HCT116 (cell line): ENCODE measurements around the gene TBCD. TPM values are rescaled to one million over a fixed set of nuclear protein-coding genes. Genes with fewer than 3 reads are reported as not detected.

Experiments used
- ATAC-seq: fragments of 200-7000 bp; cut with Tn5 transposase; 2 replicates; pipeline ENCODE4 v1.9.1; 2020; ENCODE audit warnings: mild to moderate bottlenecking, moderate library complexity
- BruUV-seq: library from RNA; stranded (reverse); fragments of 400-500 nt; replicated peaks from 2 replicates; lab custom pipeline; 2021; lab: Mats Ljungman, UMichigan
- CTCF ChIA-PET: fragments of 300-600 bp; sonication (Branson Sonifier 250); formaldehyde crosslinking; loops from one replicate; lab custom pipeline; 2021; ENCODE audit warnings: antibody characterized with exemption; lab: Charles Lee
- POLR2A ChIA-PET: fragments of 300-600, 350-600 bp; sonication (Branson Sonifier 250); formaldehyde crosslinking; loops from one replicate; lab custom pipeline; 2021; ENCODE audit warnings: antibody characterized with exemption; lab: Charles Lee
- RAD21 ChIA-PET, 2 experiments: fragments of 300-600 bp; sonication (Branson Sonifier 250); formaldehyde crosslinking; loops; one replicate each; lab custom pipeline; 2023; ENCODE audit warnings: low total read pairs in 2 of 2; ENCODE audit not compliant: uncharacterized antibody in 2 of 2, unreplicated experiment in 2 of 2, low non-redundant PET in 1 of 2; lab: Charles Lee
- DNase-seq: peaks from one replicate; pipeline ENCODE4 v3.0.0-alpha.2; 2010; ENCODE audit warnings: low read depth, low spot score
- H2AFZ ChIP-seq: fragments of 200-600 bp; shearing (Covaris generic), sonication (generic); 2 replicates; pipeline ENCODE4 v1.6.1; 2017; ENCODE audit warnings: low read depth, mixed run types, mixed read lengths, antibody characterized with exemption, low read length; ENCODE audit not compliant: poor library complexity, severe bottlenecking
- H3K27ac ChIP-seq: 2 replicates; pipeline ENCODE4 v1.5.1; 2012; ENCODE audit warnings: low read depth, low read length
- H3K27me3 ChIP-seq: fragments of 200-600 bp; sonication (generic); 2 replicates; pipeline ENCODE4 v1.6.1; 2016; ENCODE audit warnings: mixed run types, low read length, mixed read lengths; ENCODE audit not compliant: insufficient read depth
- H3K36me3 ChIP-seq, 2 experiments: fragments of 200-500 bp in 1 of 2; fragments of 200-600 bp in 1 of 2; sonication (Bioruptor generic) in 1 of 2; sonication (generic) in 1 of 2; 2 replicates each; pipeline versions ENCODE4 v1.5.1 to v1.6.1; 2014 to 2016; ENCODE audit warnings: low read length in 2 of 2, inconsistent platforms in 1 of 2, mixed read lengths in 1 of 2, mixed run types in 1 of 2; ENCODE audit not compliant: insufficient read depth in 2 of 2, control insufficient read depth in 1 of 2
- H3K4me1 ChIP-seq, 2 experiments: fragments of 200-600 bp in 1 of 2; sonication (generic) in 1 of 2; 2 replicates each; pipeline versions ENCODE4 v1.5.1 to v1.6.1; 2012 to 2017; ENCODE audit warnings: low read length in 2 of 2, inconsistent platforms in 1 of 2, mild to moderate bottlenecking in 1 of 2, mixed read lengths in 1 of 2, mixed run types in 1 of 2, moderate library complexity in 1 of 2; ENCODE audit not compliant: insufficient read depth in 2 of 2, control insufficient read depth in 1 of 2
- H3K4me2 ChIP-seq: fragments of 200-600 bp; sonication (generic); 2 replicates; pipeline ENCODE4 v1.6.1; 2017; ENCODE audit warnings: mixed run types, low read length, mixed read lengths
- H3K4me3 ChIP-seq, 2 experiments: fragments of 200-600 bp in 1 of 2; sonication (generic) in 1 of 2; replicated peaks in 1 of 2; 2 replicates each; pipeline ENCODE4 v1.5.1; 2011 to 2016; ENCODE audit warnings: low read length in 2 of 2, control low read depth in 1 of 2, low read depth in 1 of 2, mild to moderate bottlenecking in 1 of 2, mixed read lengths in 1 of 2, mixed run types in 1 of 2
- H3K79me2 ChIP-seq: fragments of 200-600 bp; sonication (generic); 2 replicates; pipeline ENCODE4 v1.6.1; 2017; ENCODE audit warnings: mild to moderate bottlenecking, mixed run types, low read length, moderate library complexity, mixed read lengths; ENCODE audit not compliant: insufficient read depth
- H3K9ac ChIP-seq: fragments of 200-600 bp; sonication (generic); 2 replicates; pipeline ENCODE4 v1.6.1; 2016; ENCODE audit warnings: low read length, mixed read lengths
- H3K9me2 ChIP-seq: fragments of 200-600 bp; sonication (generic), shearing (Covaris generic); 2 replicates; pipeline ENCODE4 v1.6.1; 2017; ENCODE audit warnings: mixed run types, mild to moderate bottlenecking, moderate library complexity; ENCODE audit not compliant: insufficient read depth
- H3K9me3 ChIP-seq, 2 experiments: fragments of 200-500 bp in 1 of 2; fragments of 200-600 bp in 1 of 2; sonication (Bioruptor generic) in 1 of 2; sonication (generic) in 1 of 2; 2 replicates each; pipeline ENCODE4 v1.6.1; 2014 to 2017; ENCODE audit warnings: low read length in 2 of 2, mixed read lengths in 2 of 2, inconsistent platforms in 1 of 2, low read depth in 1 of 2, mild to moderate bottlenecking in 1 of 2, mixed run types in 1 of 2, moderate library complexity in 1 of 2; ENCODE audit not compliant: control insufficient read depth in 1 of 2, insufficient read depth in 1 of 2
- H4K20me1 ChIP-seq: fragments of 200-600 bp; sonication (generic), shearing (Covaris generic); 2 replicates; pipeline ENCODE4 v1.6.1; 2017; ENCODE audit warnings: mixed run types, mild to moderate bottlenecking, moderate library complexity; ENCODE audit not compliant: insufficient read depth
- CTCF ChIP-seq, 3 experiments: fragments of 200-600 bp in 1 of 3; sonication (generic) in 1 of 3; IDR thresholded peaks in 2 of 3; conservative IDR thresholded peaks in 1 of 3; 2 replicates each; pipeline ENCODE4 v1.5.1; 2012 to 2017; ENCODE audit warnings: low read depth in 2 of 3, low read length in 2 of 3, antibody characterized with exemption in 1 of 3, borderline replicate concordance in 1 of 3, control low read depth in 1 of 3, mild to moderate bottlenecking in 1 of 3, mixed read lengths in 1 of 3, mixed run types in 1 of 3, moderate library complexity in 1 of 3; ENCODE audit not compliant: insufficient read depth in 1 of 3
- JUND ChIP-seq: IDR thresholded peaks from 2 replicates; pipeline ENCODE4 v1.6.1; 2012
- RAD21 ChIP-seq: IDR thresholded peaks from 2 replicates; pipeline ENCODE4 v1.6.1; 2012; ENCODE audit warnings: low read depth, mild to moderate bottlenecking
- SIN3A ChIP-seq: IDR thresholded peaks from 2 replicates; pipeline ENCODE4 v1.6.1; 2012; ENCODE audit warnings: low read depth
- SP1 ChIP-seq: IDR thresholded peaks from 2 replicates; pipeline ENCODE4 v1.6.1; 2012; ENCODE audit warnings: low read depth
- ZNF274 ChIP-seq: fragments of 200-500 bp; sonication (Bioruptor generic); IDR thresholded peaks from 2 replicates; pipeline ENCODE4 v1.6.1; 2014; ENCODE audit warnings: mild to moderate bottlenecking, low read depth, low read length, inconsistent platforms
- intact Hi-C: fragments of 100-400 bp; cut with micrococcal nuclease; formaldehyde crosslinking; loops from 2 replicates; pipeline ENCODE4 v1.10.0; 2022
- total RNA-seq: library from RNA; stranded (reverse); gene quantifications from one replicate; pipeline ENCODE4 v1.2.1, GENCODE V29; 2021; ENCODE audit not compliant: unreplicated experiment

TBCD gene
- total RNA-seq, 1 experiment from 2014 or later: 152 TPM

DNA sequence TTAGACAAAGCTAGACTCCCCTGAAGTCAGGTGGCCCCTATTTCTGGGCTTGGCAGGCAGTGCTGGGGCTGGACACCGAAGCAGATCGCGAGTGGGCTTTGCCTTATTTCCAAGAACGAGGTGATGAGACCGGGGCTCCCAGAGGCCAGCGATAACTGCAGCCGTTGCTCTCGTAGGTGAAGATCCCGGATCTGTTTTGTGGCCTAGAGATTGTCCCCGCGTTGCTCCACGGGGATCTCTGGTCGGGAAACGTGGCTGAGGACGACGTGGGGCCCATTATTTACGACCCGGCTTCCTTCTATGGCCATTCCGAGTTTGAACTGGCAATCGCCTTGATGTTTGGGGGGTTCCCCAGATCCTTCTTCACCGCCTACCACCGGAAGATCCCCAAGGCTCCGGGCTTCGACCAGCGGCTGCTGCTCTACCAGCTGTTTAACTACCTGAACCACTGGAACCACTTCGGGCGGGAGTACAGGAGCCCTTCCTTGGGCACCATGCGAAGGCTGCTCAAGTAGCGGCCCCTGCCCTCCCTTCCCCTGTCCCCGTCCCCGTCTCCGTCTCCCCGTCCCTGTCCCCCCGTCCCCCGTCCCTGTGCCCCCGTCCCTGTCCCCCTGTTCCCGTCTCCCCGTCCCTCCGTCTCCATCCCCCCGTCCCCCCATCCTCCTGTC, 1.5 kb upstream of the TBCD start:
- H3K79me2 ChIP-seq: peaks cover 31% of the 10 kb centered on the region
- intact Hi-C loops: loop anchor here (5.0 kb wide), 3 partner anchors 33 to 728 kb away; partner anchors contain the start of genes CENPX, CYBC1, FN3KRP and LRRC45
- TF ChIP-seq JUND (no peak), SP1 (no peak)
- TF ChIP-seq, all 23 proteins: peak for 0
- ChIA-PET CTCF (no interaction called here), POLR2A (no interaction called here), RAD21 (no interaction called here)
- Histone ChIP-seq H3K4me1 (peaks cover 18 to 30% of the 10 kb centered on the region in 2 experiments), H3K9me2 (no peaks in the 10 kb centered on the region), H3K9me3 (peaks cover 0 to 18% of the 10 kb centered on the region in 2 experiments; a peak in 2 of 4 replicates), H3K4me2 (no peak overlapping the region), H4K20me1 (no peaks in the 10 kb centered on the region), H3K4me3 (no peak overlapping the region), H3K9ac (no peak overlapping the region), H3K36me3 (no peaks in the 10 kb centered on the region), H2AFZ (no peak overlapping the region), H3K27ac (no peak overlapping the region), H3K27me3 (no peaks in the 10 kb centered on the region)
- ATAC-seq (no peak), DNase-seq (no peak)
- BruUV-seq: no TSS peak

DNA sequence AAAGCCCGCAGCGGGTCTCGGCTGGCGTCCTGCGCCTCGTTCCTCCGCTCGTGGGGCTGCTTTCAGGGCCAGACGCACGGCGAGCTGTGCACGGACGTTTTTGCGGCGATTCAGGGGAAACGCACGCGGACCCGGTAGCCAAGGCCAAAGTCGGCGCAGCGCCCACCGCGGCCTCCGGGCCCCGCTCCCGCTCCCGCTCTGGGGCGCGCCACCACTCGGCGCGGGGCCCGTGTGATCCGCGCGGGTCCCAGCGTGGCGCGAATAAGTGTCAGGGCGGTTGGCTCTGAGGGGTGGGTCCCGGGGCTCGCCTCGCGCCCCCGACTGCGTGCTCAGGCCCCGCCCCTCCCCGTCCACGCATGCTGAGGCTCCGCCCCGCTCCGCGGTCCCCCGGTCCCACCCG, 694 bp upstream of the TBCD start:
- no TSS peak for BruUV-seq
- Histone ChIP-seq H3K9ac (no peak overlapping the region), H3K27ac (peak overlapping the region; percentile 42; the same call in 1 of the 2 replicates), H3K4me2 (no peak overlapping the region), H3K27me3 (no peaks in the 10 kb centered on the region), H4K20me1 (no peaks in the 10 kb centered on the region), H2AFZ (no peak overlapping the region), H3K4me1 (peaks cover 18 to 35% of the 10 kb centered on the region in 2 experiments), H3K4me3 (no peak overlapping the region), H3K9me3 (peaks cover 0 to 15% of the 10 kb centered on the region in 2 experiments; a peak in 2 of 4 replicates), H3K9me2 (no peaks in the 10 kb centered on the region), H3K36me3 (peaks cover 0 to 1% of the 10 kb centered on the region in 2 experiments; a peak in 1 of 4 replicates), H3K79me2 (peaks cover 39% of the 10 kb centered on the region)
- TF ChIP-seq SIN3A (no peak), CTCF (IDR thresholded peaks at IDR 0.05 in 2 of 3, conservative IDR thresholded peaks at IDR 0.05 in 1 of 3; ENCODE audit: borderline replicate concordance in 1 of 3, insufficient read depth in 1 of 3, low read depth in 2 of 3, low read length in 2 of 3) (peak in 1 of 3 experiments; percentile 15; a peak in 1 of 6 replicates), ZNF274 (no peak), RAD21 (no peak)
- ATAC-seq (no peak), DNase-seq (no peak)
- intact Hi-C loops: loop anchor here (5.0 kb wide), 3 partner anchors 34 to 729 kb away; partner anchors contain the start of genes CENPX, CYBC1, FN3KRP and LRRC45
- ChIA-PET RAD21 (no interaction called here), CTCF (no interaction called here), POLR2A (no interaction called here)
